Right renal pelvis (tissue), 4 donors: ENCODE data around the gene GRAMD2B. TPM values are rescaled to one million over a fixed set of nuclear protein-coding genes. Genes with fewer than 3 reads are reported as not detected.

Source experiments
- DNase-seq, 4 donors: peaks; one replicate each; pipeline ENCODE4 v3.0.0-alpha.2; 2013; ENCODE audit warnings: low read depth in 4 of 4, low spot score in 3 of 4, missing footprints in 1 of 4
- polyA plus RNA-seq, 4 donors: library from polyadenylated mRNA; unstranded; fragments of 120-200 nt; gene quantifications; one replicate each; pipeline ENCODE4 v1.2.1, GENCODE V29; 2013; ENCODE audit not compliant: insufficient read length in 4 of 4

GRAMD2B gene
- polyA plus RNA-seq, 4 donors: 21.1 to 30.4 (median 27.6) TPM

DNA sequence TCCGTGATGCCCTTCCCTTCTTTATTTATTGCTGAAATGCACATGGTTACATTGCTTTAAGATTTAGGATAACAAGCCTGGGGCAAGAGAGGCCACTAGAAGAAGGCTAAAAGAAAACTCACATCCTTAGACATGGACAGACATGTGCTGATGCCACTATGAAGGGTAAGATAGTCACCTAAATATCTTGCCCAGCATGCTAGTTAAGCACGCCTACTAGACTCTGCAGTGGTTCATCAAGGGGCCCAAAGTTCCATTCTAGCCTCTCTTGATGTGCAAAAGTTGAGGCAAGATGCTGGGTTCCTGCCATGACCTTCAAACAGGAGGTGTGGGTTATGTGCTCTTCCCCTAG is 49.3 kb downstream of the GRAMD2B start:
- no peak for DNase-seq

- no peak for DNase-seq
Observed at GRCh38 chr5:126477294-126478117, 54.3 kb downstream of the GRAMD2B start.

GRCh38 chr5:126479810-126480209 is 56.6 kb downstream of the GRAMD2B start:
- no peak for DNase-seq

DNA sequence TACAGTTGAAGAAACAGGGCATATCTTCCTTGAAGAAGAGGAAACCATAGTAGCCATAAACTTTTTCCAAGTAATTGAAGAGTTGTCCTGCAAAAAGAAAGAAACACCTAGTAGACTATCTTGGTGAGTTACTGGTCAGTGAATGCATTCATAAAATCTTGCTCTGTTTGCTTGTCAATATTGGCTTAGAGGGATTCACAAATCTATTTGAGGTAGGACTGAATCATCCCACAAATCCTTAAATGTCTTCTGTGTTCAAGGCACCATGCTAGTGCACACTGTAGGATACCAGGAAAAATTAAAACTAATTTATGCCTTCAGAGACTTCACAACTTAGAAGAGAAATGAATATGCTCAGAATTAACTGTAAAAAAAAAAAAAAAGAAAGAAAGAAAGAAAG is 57.6 kb downstream of the GRAMD2B start:
- DNase-seq: no peak

DNA sequence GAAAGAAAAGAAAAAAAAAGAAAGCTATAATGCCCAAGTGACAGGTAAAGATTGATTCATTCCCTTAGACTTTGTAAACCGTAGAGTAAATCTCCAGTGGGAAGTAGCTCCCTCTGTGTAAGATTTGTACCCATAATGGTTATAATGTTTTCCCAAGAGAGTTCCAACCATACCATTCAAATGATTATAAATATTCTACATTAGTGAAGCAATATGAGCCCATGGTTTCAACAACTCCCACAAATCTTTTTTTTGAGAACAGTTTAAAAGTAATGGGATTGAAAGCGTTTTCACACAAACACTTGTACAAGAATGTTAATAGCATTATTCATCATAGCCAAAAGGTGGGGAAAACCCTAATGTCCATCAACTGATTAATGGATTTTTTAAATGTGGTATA is 58.0 kb downstream of the GRAMD2B start:
- no peak for DNase-seq

DNA sequence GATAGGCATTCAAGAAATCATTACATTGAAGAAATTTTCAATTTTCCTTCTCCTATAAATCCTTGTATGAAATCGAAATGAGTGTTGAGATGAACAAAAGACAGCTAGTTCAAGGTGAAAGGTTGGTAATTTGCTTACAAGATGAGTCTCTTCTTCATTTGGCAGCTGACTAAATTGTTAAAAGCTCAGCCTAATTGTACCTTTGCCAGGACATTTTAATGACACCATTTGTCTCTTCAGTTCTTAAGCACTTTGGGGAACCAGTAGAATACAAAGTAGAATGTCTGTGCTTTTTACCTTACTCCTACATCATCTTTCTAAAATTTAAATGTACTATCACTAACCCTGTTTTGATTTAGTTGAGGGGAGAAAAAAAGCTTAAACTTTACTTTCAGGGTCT is 59.4 kb downstream of the GRAMD2B start:
- no peak for DNase-seq

DNA sequence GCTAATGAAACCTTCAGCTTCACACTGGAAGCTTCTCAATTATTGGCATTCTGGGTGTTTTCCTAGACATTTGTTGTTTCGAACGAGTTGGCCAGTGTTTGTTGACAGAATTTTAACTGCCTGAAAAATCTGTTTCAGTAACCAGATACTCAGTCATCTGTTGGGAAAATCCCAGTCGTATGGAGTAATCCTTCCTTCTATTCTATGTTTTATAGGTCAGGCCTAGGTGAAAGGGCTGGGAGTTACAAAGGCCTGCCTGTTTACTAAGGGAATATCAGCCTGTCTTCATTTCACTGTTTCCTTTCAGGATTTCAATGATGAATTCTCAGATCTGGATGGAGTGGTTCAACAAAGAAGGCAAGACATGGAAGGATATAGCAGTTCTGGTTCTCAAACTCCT is 59.9 kb downstream of the GRAMD2B start:
- DNase-seq: no peak

DNA sequence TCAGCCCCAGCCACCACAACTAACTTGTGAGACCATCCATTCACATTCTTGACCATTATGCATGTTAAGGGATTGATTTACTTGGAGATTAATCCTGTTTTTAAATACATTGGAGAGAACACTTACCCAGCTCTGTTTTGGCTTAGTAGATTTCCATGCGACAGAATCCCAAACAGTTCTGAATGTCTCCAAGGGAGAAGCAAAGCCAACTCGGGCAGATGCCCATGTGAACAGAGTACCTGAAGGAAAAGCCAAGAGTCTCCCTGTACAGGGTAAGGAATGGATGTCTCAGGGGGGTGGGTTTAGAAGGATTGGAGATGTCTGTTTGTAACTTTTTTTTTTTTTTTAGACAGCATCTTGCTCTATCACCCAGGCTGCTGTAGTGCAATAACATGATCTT is 61.0 kb downstream of the GRAMD2B start:
- no peak for DNase-seq

DNA sequence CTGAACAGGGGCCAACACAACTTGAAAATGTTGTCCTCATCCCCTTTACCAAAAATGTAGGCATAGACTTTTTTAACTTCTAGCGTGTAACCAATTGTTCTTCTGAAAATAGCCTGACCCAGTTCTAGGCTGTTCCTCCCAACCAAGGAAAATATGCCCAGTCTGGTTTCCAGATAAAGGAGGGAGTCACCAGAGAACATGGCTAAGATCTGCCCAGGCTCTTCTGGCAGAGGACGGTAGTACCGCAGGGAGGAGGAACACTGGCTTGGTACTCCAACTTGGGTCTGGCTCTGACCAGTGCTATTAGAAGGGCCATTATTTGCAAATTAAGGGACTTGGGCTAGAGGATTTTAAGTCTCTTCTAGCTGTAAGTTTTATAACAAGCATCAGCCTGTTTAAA is 63.1 kb downstream of the GRAMD2B start:
- no peak for DNase-seq

DNA sequence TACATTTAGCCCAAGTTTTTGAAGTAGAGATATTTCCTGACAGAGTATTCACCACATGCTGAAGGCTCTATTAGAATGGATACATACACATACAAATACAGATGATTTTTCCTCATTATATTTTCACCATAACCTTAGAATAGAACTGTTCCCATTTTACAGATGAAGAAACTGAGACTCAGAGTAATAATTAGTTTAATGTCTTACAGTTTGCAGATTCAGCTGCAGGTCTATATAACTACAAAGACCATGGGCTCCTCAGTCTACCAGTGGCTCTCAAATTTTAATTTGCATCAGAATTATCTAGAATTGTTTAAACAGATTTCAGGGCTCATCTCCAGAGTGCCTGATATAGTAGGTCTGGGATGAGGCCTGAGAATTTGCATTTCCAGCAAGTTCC is 64.4 kb downstream of the GRAMD2B start:
- DNase-seq: no peak

- no peak for DNase-seq
Observed at GRCh38 chr5:126488443-126489065, 65.3 kb downstream of the GRAMD2B start.

DNA sequence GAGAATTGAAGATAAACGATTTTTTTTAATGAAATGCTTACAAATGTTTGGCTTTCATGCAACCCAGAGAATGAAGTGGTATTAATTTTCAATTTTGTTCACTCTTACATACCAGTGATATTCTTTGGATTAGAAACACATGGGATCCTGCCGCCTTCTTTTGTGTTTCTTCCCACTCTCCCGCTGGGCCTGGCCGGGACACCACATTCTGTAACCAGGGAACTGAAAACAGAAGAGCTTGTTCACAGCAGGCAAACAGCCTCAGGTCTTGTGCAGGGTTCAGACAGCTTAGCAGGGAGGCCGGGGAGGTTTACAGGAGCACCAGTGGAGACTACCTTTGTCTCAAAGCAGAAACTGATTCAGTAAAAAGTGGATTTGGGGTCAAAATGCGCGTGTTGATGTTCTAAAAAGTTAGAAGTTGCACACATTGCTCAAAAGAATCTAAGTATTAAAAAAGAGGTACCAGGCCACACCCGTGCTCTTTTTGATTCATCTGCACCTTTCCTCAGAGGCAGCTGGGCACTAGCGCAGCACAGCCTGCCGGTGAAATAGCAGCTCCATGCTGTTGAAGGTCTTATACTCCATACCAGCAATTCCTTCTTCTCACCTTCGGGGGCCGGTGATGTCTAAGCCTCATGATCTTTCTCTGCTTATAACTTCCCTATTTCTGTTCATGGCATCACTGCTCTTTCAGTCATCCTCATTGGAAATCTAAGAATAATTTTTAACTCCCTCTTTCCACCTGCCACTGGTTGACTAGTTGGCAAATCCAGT is 67.1 kb downstream of the GRAMD2B start:
- DNase-seq: no peak

GRCh38 chr5:126492939-126493338 is 69.7 kb downstream of the GRAMD2B start:
- no peak for DNase-seq

GRCh38 chr5:126494393-126494792 is 71.2 kb downstream of the GRAMD2B start:
- DNase-seq: no peak

GRCh38 chr5:126497506-126497905 is 74.3 kb downstream of the GRAMD2B start:
- no peak for DNase-seq

DNA sequence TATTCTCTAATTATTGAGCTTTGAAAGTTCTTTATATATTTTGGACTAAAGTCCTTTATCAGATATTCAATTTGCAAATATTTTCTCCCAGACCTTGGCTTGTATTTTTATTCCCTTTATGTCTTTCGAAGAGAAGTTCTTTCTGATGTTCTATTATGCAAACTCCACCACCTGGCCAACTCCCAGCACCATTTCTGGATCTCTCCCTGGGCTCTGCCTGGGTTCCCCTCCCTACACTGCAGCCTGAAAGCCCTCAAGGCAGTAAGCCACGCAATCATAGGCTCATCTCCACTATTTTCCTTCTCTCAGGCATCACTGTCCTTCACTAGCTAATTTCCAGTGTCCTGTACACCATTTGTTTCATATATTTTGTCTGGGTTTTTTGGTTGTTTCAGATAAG is 76.1 kb downstream of the GRAMD2B start:
- DNase-seq: no peak

DNA sequence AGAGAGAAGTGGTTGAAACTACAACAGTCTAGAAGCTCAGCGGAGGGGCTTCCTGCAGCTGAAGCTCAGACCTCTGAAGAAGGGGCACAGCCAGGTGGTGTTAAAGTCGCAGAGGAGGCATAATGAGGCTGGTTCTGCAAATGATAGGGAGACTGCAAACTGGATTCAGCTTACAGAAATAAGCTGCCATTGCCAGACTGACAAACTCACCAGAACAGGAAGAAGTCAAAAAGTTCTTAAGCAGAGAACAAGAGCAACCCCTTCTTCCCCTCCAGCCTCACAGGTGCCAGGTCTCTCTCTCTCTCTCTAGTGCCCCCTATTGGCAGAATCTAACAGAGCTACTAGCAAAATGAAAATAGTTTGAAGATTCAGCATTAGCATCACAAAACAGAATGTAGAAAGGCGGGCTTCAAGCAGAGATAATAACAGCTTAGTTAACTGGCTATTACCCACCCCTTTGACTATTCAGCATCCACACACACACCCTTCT is 76.7 kb downstream of the GRAMD2B start:
- no peak for DNase-seq

- DNase-seq: no peak
Observed at GRCh38 chr5:126501448-126501847, 78.2 kb downstream of the GRAMD2B start.

- DNase-seq: no peak
Observed at GRCh38 chr5:126503602-126504104, 80.4 kb downstream of the GRAMD2B start.

- no peak for DNase-seq
Observed at GRCh38 chr5:126506079-126506478, 82.9 kb downstream of the GRAMD2B start.

- DNase-seq: no peak
Observed at GRCh38 chr5:126508251-126508961, 85.2 kb downstream of the GRAMD2B start.
